Sigmoid colon (tissue), 4 donors: ENCODE data around the gene LYPD1.

Experiments used
- EP300 ChIP-seq, 4 donors: sonication (generic); formaldehyde crosslinking; IDR thresholded peaks; one replicate each; pipeline ENCODE4 v1.6.1; 2017; ENCODE audit warnings: antibody characterized with exemption in 4 of 4
- POLR2A ChIP-seq, 2 donors: fragments of 450-650 bp; IDR thresholded peaks; one replicate each; pipeline ENCODE4 v1.6.1; 2016; ENCODE audit warnings: antibody characterized with exemption in 2 of 2, mild to moderate bottlenecking in 2 of 2, moderate library complexity in 2 of 2
- POLR2AphosphoS5 ChIP-seq, 4 donors: sonication (generic); formaldehyde crosslinking; IDR thresholded peaks; one replicate each; pipeline ENCODE4 v1.6.1; 2017; ENCODE audit warnings: antibody characterized with exemption in 4 of 4
- TF ChIP-seq, protein P1 (sequence below), 4 experiments: fragments of 450-650 bp in 3 of 4; fragments of 200-600 bp in 1 of 4; IDR thresholded peaks; one replicate each; pipeline ENCODE4 v1.5.1; 2016 to 2019; ENCODE audit warnings: antibody characterized with exemption in 4 of 4, mild to moderate bottlenecking in 3 of 4, moderate library complexity in 2 of 4

DNA sequence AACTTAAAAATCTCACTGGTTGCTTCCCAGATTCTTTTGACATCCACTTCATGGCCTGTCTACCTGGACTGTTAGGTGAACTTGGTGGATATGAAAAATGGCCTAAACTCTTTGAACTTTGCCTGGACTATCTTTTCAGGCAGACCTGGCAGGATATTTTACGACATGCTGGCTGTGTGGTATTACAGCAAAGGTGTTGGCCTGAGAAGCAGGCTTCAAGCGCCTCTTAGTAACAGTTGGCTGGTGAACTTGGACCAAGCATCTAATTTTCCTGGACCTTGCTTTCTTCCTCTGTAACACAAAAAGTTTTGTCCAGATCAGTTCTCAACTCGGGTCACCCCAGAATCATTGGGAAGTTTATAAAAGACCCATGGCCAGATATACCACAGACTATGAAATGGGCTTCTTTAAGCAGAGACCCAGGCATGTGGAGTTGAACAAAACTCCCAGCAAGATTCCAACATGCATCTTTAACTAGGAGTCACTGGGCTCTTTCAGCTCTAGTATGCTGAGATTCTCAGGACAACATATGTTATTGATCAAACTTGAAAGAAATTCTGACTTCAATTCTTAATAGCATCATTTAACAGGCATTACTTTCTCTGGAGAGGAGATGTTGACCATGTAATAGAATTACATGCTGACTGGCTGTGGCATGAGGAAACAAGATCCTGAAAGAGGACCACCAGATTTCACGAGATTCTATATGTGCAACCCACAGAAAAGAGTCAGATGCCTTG is 4.4 kb downstream of the LYPD1 start:
- TF ChIP-seq, protein P1, sequence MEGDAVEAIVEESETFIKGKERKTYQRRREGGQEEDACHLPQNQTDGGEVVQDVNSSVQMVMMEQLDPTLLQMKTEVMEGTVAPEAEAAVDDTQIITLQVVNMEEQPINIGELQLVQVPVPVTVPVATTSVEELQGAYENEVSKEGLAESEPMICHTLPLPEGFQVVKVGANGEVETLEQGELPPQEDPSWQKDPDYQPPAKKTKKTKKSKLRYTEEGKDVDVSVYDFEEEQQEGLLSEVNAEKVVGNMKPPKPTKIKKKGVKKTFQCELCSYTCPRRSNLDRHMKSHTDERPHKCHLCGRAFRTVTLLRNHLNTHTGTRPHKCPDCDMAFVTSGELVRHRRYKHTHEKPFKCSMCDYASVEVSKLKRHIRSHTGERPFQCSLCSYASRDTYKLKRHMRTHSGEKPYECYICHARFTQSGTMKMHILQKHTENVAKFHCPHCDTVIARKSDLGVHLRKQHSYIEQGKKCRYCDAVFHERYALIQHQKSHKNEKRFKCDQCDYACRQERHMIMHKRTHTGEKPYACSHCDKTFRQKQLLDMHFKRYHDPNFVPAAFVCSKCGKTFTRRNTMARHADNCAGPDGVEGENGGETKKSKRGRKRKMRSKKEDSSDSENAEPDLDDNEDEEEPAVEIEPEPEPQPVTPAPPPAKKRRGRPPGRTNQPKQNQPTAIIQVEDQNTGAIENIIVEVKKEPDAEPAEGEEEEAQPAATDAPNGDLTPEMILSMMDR (IDR thresholded peaks at IDR 0.05), result no peak
- no peak for TF ChIP-seq EP300 (IDR thresholded peaks at IDR 0.05)
- TF ChIP-seq POLR2A (IDR thresholded peaks at IDR 0.05), result no peak
- TF ChIP-seq POLR2AphosphoS5 (IDR thresholded peaks at IDR 0.05), result no peak
